KMS-11 (cell line): Measurements from ENCODE around the gene UBL4B.

Experiments
- H2AFZ ChIP-seq: fragments of 200-600 bp; sonication (generic); 2 replicates; pipeline ENCODE4 v1.6.1; 2016; ENCODE audit warnings: antibody characterized with exemption, mixed run types, low read depth
- H3K27ac ChIP-seq: fragments of 200-600 bp; sonication (generic); 2 replicates; pipeline ENCODE4 v1.6.1; 2016; ENCODE audit warnings: mild to moderate bottlenecking, mixed run types
- H3K27me3 ChIP-seq: fragments of 200-600 bp; sonication (generic); 2 replicates; pipeline ENCODE4 v1.6.1; 2017; ENCODE audit warnings: mild to moderate bottlenecking, low read depth, mixed run types, moderate library complexity; ENCODE audit not compliant: insufficient read depth
- H3K36me3 ChIP-seq: fragments of 200-600 bp; sonication (generic); 2 replicates; pipeline ENCODE4 v1.6.1; 2017; ENCODE audit warnings: mild to moderate bottlenecking, mixed run types; ENCODE audit not compliant: insufficient read depth
- H3K4me1 ChIP-seq: fragments of 200-600 bp; sonication (generic); 2 replicates; pipeline ENCODE4 v1.6.1; 2016; ENCODE audit warnings: mild to moderate bottlenecking, low read depth, mixed run types; ENCODE audit not compliant: poor library complexity, severe bottlenecking
- H3K4me2 ChIP-seq: fragments of 200-600 bp; sonication (generic); 2 replicates; pipeline ENCODE4 v1.7.0; 2016; ENCODE audit warnings: mild to moderate bottlenecking, mixed run types
- H3K4me3 ChIP-seq: fragments of 200-600 bp; sonication (generic); IDR thresholded peaks from 2 replicates; pipeline ENCODE4 v1.6.1; 2017; ENCODE audit warnings: low read depth, low read length, mixed read lengths; ENCODE audit not compliant: insufficient read depth
- H3K79me2 ChIP-seq: fragments of 200-600 bp; sonication (generic); 2 replicates; pipeline ENCODE4 v1.6.1; 2016; ENCODE audit warnings: low read depth, mixed run types; ENCODE audit not compliant: insufficient read depth
- H3K9ac ChIP-seq: fragments of 200-600 bp; sonication (generic); 2 replicates; pipeline ENCODE4 v1.6.1; 2016; ENCODE audit warnings: mild to moderate bottlenecking, mixed run types
- H4K20me1 ChIP-seq: fragments of 200-600 bp; sonication (generic); 2 replicates; pipeline ENCODE4 v1.6.1; 2016; ENCODE audit warnings: mild to moderate bottlenecking, mixed run types; ENCODE audit not compliant: insufficient read depth
- CTCF ChIP-seq: fragments of 200-600 bp; sonication (generic); conservative IDR thresholded peaks from 2 replicates; pipeline ENCODE4 v1.6.1; 2017; ENCODE audit warnings: low read depth, mild to moderate bottlenecking, antibody characterized with exemption, low read length, moderate library complexity, mixed read lengths

The UBL4B gene

GRCh38 chr1:110135246-110135645 is 23.0 kb downstream of the UBL4B start:
- Histone ChIP-seq H2AFZ (no peak overlapping the region), H3K9ac (no peak overlapping the region), H3K36me3 (no peaks in the 10 kb centered on the region), H3K4me3 (no peak overlapping the region), H3K4me2 (no peak overlapping the region), H3K27me3 (no peaks in the 10 kb centered on the region), H3K4me1 (peaks cover 12% of the 10 kb centered on the region), H3K79me2 (no peaks in the 10 kb centered on the region), H3K27ac (no peak overlapping the region), H4K20me1 (no peaks in the 10 kb centered on the region)
- TF ChIP-seq CTCF, result no peak

- no peaks in the 10 kb centered on the region for H3K36me3 ChIP-seq
- no peaks in the 10 kb centered on the region for H4K20me1 ChIP-seq
- no peak overlapping the region for H3K4me3 ChIP-seq
- no peak overlapping the region for H3K27ac ChIP-seq
- no peaks in the 10 kb centered on the region for H3K27me3 ChIP-seq
- no peak overlapping the region for H2AFZ ChIP-seq
- no peak for TF ChIP-seq CTCF
- H3K9ac ChIP-seq, result no peak overlapping the region
- H3K4me1 ChIP-seq, result peaks cover 12% of the 10 kb centered on the region
- H3K4me2 ChIP-seq, result no peak overlapping the region
- H3K79me2 ChIP-seq, result no peaks in the 10 kb centered on the region
These were observed 23.4 kb downstream of the UBL4B start for GRCh38 chr1:110135666-110136065.

GRCh38 chr1:110136911-110137310 is 24.7 kb downstream of the UBL4B start:
- Histone ChIP-seq H3K79me2 (no peaks in the 10 kb centered on the region), H3K4me3 (no peak overlapping the region), H3K27ac (no peak overlapping the region), H3K36me3 (no peaks in the 10 kb centered on the region), H3K4me1 (peaks cover 12% of the 10 kb centered on the region), H3K4me2 (no peak overlapping the region), H4K20me1 (no peaks in the 10 kb centered on the region), H2AFZ (no peak overlapping the region), H3K27me3 (no peaks in the 10 kb centered on the region), H3K9ac (no peak overlapping the region)
- TF ChIP-seq CTCF, result no peak

GRCh38 chr1:110138956-110139355 is 26.7 kb downstream of the UBL4B start:
- no peaks in the 10 kb centered on the region for H3K79me2 ChIP-seq
- H3K27ac ChIP-seq, result no peak overlapping the region
- H3K4me3 ChIP-seq, result no peak overlapping the region
- peaks cover 12% of the 10 kb centered on the region for H3K4me1 ChIP-seq
- H3K4me2 ChIP-seq, result no peak overlapping the region
- H3K9ac ChIP-seq, result no peak overlapping the region
- H4K20me1 ChIP-seq, result no peaks in the 10 kb centered on the region
- no peak for TF ChIP-seq CTCF
- no peak overlapping the region for H2AFZ ChIP-seq
- no peaks in the 10 kb centered on the region for H3K36me3 ChIP-seq
- no peaks in the 10 kb centered on the region for H3K27me3 ChIP-seq
